Glomerular visceral epithelial cell (primary cell): ENCODE results near the gene CDC14A.
"Not testable (repeated sequence)": the region's sequence is repeated elsewhere in the genome, so short reads cannot be mapped to it uniquely, and the experiment has no call there.

Experiments used
- DNase-seq: peaks from one replicate; pipeline ENCODE4 v3.0.0-alpha.2; 2016; ENCODE audit errors: extremely low spot score

CDC14A gene

GRCh38 chr1:100404821-100405220 is 52.5 kb downstream of the CDC14A start:
- DNase-seq: no peak

GRCh38 chr1:100405902-100406301 is 53.6 kb downstream of the CDC14A start:
- not testable (repeated sequence) for DNase-seq

- DNase-seq: not testable (repeated sequence)
Observed at GRCh38 chr1:100407390-100407789, 55.1 kb downstream of the CDC14A start.

- DNase-seq: no peak
Observed at GRCh38 chr1:100411019-100411418, 58.7 kb downstream of the CDC14A start.

GRCh38 chr1:100411574-100411973 is 59.3 kb downstream of the CDC14A start:
- no peak for DNase-seq

GRCh38 chr1:100413035-100413434 is 60.7 kb downstream of the CDC14A start:
- no peak for DNase-seq

- DNase-seq: no peak
Observed at GRCh38 chr1:100414693-100415497, 62.6 kb downstream of the CDC14A start.

GRCh38 chr1:100415498-100415778 is 63.1 kb downstream of the CDC14A start:
- no peak for DNase-seq

- DNase-seq: no peak
Observed at GRCh38 chr1:100419072-100419471, 66.8 kb downstream of the CDC14A start.

GRCh38 chr1:100422065-100422464 is 69.8 kb downstream of the CDC14A start:
- no peak for DNase-seq

- no peak for DNase-seq
Observed at GRCh38 chr1:100423832-100424337, 71.6 kb downstream of the CDC14A start.

- no peak for DNase-seq
Observed at GRCh38 chr1:100428160-100428559, 75.9 kb downstream of the CDC14A start.

GRCh38 chr1:100430325-100430756 is 78.0 kb downstream of the CDC14A start:
- no peak for DNase-seq

- DNase-seq: no peak
Observed at GRCh38 chr1:100431954-100432353, 79.6 kb downstream of the CDC14A start.

GRCh38 chr1:100433563-100433962 is 81.3 kb downstream of the CDC14A start:
- DNase-seq: no peak

- DNase-seq: no peak
Observed at GRCh38 chr1:100434831-100435230, 82.5 kb downstream of the CDC14A start.

GRCh38 chr1:100438375-100438774 is 86.1 kb downstream of the CDC14A start:
- DNase-seq: no peak

GRCh38 chr1:100438789-100439188 is 86.5 kb downstream of the CDC14A start:
- no peak for DNase-seq

GRCh38 chr1:100440075-100440809 is 87.9 kb downstream of the CDC14A start:
- no peak for DNase-seq

- no peak for DNase-seq
Observed at GRCh38 chr1:100441146-100441545, 88.8 kb downstream of the CDC14A start.

- DNase-seq: no peak
Observed at GRCh38 chr1:100441651-100442050, 89.3 kb downstream of the CDC14A start.

GRCh38 chr1:100443811-100444571 is 91.7 kb downstream of the CDC14A start:
- DNase-seq: peak; percentile 48
